GM18861 (cell line): ENCODE measurements around the gene GSN.

Experiments used
- ATAC-seq: cut with Tn5 transposase; IDR thresholded peaks from one replicate; pipeline ENCODE4 v1.9.1; 2021; ENCODE audit not compliant: unreplicated experiment

The GSN gene

DNA sequence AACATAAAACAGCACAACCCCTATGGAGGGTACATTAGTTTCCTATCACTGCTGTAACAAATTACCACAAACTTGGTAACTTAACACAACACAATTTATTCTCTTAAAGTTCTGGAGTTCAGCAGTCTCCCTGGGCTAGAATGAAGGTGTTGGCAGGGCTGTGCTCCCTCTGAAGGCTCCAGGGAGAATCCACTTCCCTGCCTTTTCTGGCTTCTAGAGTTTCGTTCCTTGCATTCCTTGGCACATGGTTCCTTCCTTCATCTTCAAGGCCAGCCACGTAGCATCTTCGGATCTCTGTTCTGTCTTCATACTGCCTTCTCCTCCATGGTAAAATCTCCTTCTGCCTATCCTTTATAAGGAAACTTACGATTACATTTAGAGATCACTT lies 25.0 kb upstream of the GSN start:
- ATAC-seq: no peak

DNA sequence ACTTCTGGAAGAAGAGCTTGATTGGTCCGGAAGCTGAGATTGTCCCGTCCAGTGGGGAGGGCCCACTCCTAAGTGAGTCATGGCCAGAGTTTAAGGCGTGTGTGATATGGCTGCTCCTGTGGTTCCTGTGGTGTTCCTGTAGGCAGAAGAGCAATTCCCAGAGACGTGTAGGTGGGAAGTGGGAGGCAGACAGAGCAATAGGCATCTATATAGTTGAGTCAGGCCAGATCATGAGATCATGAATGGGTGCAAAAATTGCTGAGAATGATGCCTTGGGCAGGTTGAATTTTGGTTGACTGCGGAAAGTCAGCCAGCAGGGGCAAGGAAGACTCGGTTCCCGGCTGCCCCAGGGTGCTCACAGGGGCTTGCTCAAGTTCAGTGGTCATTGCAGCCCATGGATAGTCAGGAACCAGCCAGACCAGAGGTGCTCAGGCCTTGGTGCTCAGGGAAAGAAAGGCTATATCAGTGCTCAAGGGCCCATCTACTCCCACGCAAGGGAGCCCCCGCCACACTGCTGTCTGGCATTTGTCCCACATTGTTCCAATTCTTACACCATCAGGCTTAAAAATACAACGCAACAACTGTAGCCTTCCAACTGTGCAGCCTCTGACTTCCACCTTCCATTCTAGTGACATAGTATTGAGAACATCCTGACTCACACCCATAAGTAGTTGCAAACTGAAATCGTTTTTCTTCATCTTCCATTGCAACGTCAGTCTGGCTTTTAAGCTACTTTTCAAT lies 21.0 kb upstream of the GSN start:
- no peak for ATAC-seq

DNA sequence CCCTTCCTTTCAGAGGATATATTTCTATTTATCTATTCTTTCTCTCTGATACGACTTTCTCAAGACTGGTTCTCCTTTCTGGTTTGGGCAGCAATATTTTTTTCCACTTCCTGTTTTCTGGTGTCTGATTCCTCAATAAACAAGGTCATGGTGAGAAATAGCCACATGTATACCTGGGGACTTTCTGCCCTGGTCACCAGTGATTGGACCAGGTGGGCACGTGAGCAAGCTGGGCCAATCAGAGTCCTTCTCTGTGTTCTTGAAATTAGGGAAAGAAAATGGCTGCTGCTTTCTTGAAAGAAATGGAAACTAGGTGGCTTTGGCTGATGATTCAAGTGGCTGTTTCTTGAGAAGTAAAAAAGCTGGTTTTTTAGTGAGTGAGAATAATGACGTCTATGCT lies 18.4 kb upstream of the GSN start:
- no peak for ATAC-seq

DNA sequence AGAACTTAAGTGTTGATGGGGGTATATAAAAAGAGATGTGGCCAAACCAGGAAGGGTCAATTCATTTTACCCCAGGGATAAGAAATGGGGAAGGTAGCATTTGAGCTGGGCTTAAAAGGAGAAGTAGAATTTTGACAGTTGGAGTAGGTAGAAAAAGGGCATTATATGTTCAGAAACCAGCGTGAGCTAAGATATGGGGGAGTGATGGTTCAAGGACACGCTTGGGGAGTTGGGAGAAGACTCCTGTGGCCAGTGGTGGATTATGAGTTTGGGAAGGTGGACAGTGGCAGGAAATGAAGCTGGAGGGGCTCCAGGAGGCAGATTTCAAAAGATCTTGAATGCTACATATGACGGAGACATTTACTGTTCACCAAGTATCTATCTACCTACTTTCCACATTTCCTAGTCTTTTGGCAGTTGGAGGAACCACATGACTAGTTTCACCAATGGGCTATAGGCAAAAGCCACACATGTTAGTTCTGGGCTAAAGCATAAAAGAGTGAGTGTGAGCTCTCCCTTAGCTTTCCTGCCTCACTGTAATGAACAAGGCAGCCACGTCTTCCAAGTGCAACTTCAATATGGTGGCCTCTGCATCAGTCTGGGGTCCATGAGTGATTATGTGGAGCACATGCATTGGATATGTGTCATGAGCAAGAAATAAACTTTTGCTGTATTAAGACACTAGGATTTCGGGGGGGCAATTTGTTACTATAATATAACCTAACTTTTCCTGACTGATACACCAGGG lies 15.7 kb upstream of the GSN start:
- no peak for ATAC-seq

DNA sequence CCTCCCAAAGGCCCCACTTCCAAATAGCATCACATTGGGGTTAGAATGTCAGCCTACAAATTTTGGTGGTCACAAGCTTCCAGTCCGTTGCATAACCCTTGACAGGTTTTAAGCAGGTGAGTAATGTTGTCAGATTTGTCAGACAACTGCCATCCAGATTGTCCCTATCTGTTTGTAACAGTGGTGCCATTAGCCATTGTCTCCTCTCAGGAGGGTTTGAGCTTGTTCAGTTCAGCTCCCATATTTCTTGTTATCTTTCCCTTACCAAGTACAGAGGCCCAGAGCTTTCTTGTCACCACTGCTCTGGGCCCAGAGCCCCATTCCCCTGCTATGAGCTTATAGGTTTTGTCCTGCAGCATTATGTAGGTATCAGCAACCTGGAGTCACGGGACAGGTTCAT lies 14.8 kb upstream of the GSN start:
- no peak for ATAC-seq

DNA sequence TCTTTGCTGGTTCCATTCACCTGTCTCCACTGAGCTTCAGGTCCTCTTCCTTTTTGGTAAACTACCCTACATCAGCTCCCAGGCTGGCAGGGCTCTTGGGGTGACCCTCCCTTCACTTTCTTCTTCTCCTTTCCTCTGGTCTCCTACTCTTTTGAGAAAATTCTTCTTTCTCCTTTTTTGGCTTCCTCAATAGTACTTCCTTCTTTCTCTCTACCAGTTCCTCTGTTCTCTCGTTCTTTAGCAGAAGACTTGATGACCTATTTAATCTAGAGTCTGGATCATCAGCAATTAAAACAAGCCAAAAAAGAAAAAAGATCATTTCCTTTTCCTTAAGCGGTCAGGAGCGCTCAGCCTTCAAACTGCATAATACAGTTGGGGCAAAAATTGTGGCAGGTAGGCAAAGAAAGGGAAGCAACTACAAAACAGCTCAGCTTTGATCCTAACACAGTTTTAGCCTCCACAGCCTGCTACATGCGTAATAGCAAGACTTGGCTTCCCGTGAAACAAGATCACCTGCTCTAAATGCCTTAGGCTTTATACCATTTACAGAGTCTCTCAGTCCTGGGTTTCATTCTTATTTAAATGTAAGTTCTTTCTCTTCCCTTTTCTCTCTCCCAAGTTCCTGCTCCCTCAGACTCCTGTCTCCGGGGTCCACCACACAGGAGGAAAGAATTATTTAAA lies 14.0 kb upstream of the GSN start:
- ATAC-seq: no peak

DNA sequence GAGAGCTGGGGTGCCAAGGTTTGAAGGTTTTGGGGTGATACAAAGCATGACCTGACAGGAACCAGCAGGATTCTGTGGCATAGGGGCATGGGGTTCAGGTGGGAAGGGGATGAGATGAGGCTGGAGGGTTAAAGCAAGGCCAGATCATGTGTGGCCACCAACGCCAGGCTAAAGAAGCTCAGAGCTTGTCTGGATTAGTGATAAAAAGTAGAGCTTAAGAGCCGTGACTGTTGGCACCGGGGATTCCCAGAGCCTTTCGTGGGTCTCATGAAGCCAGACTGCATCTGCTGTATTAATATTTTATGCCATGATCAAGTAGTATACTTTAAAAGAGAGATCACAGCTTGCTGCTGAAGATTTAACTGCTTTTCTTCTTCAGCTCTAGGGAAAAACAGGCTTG lies 8.5 kb upstream of the GSN start:
- no peak for ATAC-seq

DNA sequence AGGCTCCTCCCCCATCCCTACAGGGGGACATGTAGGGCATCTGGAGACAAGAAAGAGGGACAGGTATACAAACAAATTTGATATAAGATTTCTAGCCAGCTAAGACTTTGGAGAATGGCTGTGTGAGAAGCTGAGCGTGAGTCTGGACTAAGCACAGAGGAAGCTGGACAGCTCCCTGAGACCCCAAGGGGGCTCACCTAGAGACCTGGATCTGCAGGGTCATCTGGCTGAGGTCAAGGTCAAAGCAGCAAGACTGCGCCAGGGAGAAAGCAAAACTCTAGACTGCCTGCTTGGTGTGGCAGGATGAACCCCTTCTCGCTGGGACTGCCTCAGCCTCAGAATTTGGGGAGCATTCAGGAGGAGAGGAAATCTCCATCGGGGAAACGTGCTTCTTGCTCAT lies 8.0 kb upstream of the GSN start:
- ATAC-seq: no peak

DNA sequence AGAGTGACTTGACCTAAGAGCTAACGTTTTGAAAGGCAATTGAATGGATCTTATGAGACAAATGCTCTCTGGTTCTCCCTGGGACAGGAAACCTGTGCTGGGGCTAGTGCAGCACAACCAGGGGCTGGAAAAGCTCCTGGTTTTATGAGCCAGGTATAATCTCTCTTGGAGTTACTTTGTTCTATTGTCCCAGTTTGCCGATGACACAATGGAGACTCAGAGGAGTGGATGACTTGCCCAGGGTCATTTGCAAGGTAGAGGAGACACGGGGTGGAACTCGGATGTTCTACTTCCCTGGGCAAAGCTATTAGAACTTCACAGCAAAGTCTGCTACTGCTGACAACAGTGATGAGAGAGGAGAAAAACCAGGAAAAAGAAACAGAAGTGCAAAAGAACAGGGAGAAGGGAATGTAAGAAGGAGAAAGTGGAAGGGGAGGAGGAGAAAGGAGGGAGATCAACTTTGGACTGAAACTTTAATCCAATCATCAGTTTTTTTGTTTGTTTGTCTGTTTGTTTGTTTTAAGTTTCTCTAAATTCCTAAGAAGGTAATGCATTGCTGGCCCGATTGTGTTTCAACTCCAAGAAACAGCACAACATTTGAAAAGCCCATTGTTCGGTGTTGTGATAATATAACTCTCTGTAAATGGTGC lies 7.4 kb upstream of the GSN start:
- ATAC-seq: no peak

DNA sequence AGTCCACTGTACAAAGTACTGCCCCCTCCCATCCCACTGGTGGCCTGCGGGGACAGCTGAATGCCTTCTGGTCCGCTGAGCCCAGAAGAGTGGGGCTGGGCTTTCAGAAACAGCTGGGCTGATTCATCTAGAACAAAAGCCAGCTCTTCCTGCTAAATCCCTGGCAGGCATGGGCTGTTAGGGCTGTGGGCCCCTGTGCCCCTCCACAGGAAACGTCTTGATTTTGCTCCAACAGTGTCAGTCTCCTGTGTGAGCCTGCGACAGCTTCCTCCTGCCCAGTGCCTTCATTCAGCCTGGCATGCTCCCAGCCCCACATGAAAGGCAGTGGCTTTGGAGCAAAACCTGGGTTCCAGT lies 6.9 kb upstream of the GSN start:
- ATAC-seq: no peak

DNA sequence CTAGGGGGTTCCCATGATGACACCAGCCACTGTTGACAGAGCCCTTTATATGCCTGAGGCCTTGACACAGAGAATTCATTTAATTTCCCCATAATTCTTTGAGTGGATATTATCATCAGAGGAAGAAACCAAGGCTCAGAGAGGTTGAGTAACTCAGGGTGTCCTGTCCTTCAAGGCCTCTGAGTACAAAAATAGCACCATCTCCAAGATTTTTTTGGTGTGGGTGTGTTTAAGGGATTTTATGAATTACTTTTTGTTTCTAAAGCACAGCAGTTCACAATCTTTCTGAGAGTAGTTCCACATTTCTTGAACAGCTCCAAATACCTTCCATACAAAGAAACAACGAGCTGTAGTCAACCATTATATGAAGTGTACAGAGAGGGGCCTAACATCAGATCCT lies 6.2 kb upstream of the GSN start:
- no peak for ATAC-seq

DNA sequence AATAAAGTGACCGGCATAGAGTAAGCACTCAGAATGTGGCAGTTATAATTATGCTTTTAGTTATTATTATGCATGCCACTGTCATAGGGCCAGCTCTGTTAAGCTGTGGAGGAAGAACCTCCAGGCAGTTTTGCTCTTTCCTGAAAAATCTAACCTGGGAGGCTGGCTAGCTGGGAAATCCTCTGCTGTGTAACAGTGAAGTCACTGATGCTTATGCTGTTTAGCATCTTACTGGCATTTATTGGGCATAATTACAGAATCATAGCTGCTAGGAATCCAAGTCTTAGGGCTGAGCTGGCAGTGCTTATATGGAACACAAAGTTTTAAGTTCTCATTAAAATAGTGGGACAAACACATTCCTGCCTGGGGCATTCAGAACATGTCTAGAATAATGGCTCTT lies 5.5 kb upstream of the GSN start:
- no peak for ATAC-seq

DNA sequence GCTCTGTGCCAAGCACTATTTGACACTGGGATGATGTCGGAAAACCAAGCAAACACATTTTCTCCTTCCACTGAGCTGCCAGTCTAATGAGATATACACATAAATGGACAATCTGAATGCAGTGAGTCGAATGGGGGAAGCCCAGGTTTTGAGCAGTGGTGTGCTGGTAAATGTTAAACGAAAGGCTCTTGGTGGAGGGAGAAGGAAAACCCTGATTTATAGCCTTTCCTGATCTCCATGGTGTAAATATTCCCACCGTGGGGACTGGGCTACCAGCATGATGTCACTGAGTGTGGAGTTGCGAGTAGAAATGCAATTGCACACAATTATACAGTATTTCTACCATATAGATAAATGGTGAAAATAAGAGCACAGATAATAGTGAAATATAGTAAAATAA lies 5.0 kb upstream of the GSN start:
- ATAC-seq: no peak

DNA sequence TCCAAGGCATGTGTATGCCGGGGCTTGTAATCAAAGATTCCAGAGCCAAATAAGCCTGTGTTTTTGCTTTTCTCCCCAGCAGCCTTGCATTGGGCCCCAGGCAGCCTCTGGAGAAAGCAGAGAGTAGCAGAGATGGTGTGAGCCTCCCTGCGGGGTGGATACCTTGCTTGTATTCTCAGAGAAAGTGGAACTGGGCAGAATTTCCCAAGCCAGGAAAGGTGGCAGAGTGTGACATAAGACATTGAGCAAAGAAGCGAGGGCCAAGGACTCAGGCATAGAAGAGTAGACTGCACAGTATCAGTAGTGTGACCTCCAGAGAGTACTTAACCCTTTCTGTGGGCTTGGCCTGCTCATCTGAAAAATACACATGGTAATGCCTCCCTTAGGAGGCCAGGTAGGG lies 1.6 kb upstream of the GSN start:
- ATAC-seq: no peak

DNA sequence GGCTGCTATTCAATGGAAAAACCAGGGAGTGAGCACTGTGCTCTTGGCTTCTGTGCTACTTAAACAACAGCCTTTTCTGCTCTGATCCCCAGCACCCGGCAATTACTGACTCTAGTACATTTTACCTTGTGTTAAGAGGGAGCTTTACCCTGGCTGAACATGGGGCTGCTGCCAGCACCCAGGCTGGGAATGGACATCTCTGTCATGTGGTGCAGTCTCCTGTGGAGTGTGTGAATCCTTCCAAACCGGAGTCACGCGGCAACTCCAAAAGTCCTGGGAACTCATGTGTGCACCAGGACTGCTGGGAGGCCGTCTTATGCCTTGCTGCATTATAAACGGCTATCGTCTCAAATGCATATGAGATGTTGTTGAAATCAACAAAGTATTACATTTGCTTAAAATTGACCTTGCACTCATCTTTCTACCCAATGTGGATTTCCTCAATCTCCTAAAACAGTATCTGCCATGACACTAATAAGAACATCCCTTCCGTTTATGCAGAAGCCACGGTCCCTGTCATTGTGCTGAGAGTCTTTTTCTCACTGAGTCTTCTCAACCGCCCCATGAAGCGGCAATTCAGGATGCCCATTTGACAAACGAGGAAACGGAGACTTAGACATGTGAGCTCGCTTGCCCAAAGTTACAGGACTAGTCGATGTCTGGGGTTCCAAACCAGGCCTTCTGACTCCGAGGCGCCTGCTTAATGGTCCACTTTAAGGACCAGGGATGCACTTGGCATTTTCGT lies 884 bp upstream of the GSN start:
- ATAC-seq: no peak

DNA sequence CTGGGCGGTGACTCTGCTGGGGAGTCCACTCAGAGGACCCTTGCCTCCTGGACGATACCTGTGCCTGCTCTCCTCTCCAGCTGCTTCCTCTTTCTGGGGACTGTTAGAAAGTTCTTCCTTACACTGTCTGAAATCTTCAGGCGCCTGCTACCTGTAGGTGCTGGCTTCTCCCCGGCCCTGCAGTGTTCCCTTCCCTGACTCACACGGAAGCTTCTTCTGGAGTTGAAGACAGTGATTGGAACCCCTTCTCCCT lies 562 bp downstream of the GSN start:
- no peak for ATAC-seq

DNA sequence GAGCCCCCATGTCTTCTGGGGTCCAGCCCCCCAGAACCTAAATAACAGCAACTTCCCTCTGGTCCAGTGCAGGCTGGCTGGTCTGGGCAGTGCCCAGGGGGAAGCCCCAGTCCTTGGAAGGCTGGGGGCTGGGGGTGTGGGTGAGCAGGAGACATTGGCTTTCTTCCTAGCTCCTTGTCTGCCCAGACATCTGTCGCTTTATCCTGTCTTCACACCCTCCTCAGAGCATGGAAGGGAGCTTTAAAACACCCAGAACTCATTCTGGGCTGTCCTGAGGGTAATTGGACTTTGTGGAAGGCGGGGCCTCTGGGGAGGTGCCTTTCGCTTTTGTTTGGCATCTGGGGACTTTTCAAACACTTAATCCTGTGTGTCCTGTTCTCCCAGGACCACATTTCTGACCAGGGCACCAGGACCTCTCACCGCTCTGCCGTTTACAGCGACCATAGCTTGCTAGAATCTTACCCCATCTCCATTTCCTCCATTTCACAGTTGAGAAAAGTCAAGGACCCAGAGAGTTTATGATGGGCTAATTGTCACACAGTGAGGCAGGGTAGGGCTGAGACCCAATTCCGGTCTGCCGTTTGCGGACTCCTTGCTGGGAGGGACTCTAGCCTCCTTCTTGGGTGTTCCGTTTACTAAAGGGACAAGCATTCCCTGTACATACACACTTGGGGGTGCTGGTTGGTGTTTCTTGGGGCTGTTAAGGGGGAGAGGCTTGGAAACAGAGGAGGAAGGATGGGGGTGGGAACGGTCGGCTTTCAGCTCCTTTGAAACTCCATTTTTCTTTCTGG lies 1.1 kb downstream of the GSN start:
- no peak for ATAC-seq

DNA sequence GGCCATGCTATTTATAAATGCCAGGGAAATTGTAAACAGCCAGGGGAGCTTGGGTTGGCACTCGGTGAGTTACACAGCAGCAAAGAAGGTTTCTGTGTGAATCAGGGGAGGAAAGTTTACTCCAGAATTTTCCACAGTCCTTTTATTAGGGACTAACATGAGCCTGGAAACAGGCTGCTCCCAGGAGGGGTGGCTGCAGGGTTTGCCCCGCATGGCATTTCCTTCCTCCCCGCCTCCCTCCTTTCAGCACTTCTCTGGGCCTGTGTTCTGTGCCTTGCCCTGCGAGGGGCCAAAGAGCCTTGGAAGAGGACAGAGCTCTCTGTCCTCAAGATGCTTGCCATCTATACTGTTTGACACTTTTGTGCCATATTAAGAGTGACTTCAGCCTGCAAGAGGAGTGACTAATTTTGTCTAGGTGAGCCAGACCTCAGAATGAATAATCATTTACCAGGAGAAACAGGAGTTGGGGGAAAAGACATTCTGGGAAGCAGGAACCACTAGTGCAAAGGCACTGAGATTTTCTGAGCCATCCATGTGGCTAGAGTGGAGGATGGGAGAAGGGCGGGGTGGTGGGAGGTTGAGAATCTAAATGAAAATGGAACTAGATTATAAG lies 1.8 kb downstream of the GSN start:
- no peak for ATAC-seq

DNA sequence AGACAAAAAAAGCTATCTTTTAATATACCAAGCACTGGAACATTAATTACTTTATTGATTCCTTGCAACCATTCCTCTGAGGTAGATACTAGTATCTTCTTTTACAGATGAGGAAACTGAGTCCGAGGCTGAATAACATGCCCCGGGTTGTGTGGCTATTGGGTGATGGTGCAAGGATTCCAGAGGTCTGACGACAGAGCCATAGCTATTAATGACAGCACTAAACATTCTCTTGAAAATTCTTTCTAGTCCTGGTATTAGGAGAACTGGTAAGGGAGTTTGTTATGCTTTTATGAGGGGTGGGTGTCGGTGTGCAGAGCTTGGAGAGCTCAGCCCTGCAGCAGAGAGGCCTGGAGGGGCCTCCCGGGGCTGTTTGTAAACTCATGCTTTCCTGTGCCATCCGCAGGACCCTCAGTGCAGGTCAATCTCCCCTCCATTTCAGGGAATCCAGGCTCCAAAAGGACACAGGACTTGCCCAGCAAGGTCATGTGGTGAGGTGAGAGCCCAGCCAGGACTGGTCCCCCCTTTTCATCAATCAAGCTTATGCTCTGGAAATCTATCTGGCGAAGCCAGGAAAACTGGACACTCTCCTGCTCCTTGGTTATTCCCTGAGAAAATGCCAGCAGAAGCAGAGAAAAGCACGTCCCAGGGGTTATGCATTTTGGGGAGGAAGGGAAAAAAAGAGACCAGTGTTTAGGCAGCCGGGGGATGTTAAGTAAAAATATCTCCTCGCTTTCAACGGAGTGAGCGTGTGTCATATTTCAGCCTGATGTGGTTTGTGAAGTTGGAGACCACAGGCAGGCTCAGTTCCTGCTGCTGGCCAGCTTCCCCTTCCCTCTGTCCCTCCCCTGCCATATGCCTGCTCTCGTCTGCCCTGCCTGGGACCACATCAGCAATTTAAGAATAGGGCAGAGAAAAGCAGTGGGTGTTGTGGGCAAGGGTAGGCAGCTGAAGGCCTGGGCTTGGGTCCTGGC lies 3.7 kb downstream of the GSN start:
- ATAC-seq: no peak
